Measurements from ENCODE around the gene SLC16A2. TPM values are rescaled to one million over a fixed set of nuclear protein-coding genes. Genes with fewer than 3 reads are reported as not detected.

The SLC16A2 gene
- total RNA-seq, 1 experiment from 2014 or later, result 0.32 TPM

- Histone ChIP-seq H2AFZ (ENCODE audit: low read depth, low read length, poor library complexity, severe bottlenecking) (no peak overlapping the region), H3K36me3 (ENCODE audit: control insufficient read depth in 1 of 2, insufficient read depth in 2 of 2, low read length in 2 of 2) (no peaks in the 10 kb centered on the region), H3K9me3 (ENCODE audit: control insufficient read depth in 1 of 2, insufficient read depth in 1 of 2, low read depth in 1 of 2, low read length in 2 of 2) (no peaks in the 10 kb centered on the region), H3K27ac (ENCODE audit: low read depth, low read length) (no peak overlapping the region), H3K4me3 (replicated peaks in 1 of 2; ENCODE audit: low read depth in 1 of 2, low read length in 2 of 2) (no peak overlapping the region), H3K9ac (ENCODE audit: low read length) (no peak overlapping the region), H3K9me2 (ENCODE audit: insufficient read depth) (no peaks in the 10 kb centered on the region), H3K79me2 (ENCODE audit: insufficient read depth, low read length) (no peaks in the 10 kb centered on the region), H3K4me1 (ENCODE audit: control insufficient read depth in 1 of 2, insufficient read depth in 2 of 2, low read length in 2 of 2) (no peaks in the 10 kb centered on the region), H3K27me3 (ENCODE audit: insufficient read depth, low read length) (no peaks in the 10 kb centered on the region), H3K4me2 (ENCODE audit: low read length) (no peak overlapping the region), H4K20me1 (ENCODE audit: insufficient read depth) (no peaks in the 10 kb centered on the region)
- CTCF ChIA-PET, result no interaction called here
- RAD21 ChIA-PET (ENCODE audit: low non-redundant PET in 1 of 2, low total read pairs in 2 of 2, uncharacterized antibody in 2 of 2, unreplicated experiment in 2 of 2), result no interaction called here
- POLR2A ChIA-PET, result no interaction called here
- intact Hi-C loops (cut with micrococcal nuclease), result no loop called here
- BruUV-seq (replicated peaks), result no TSS peak
- DNase-seq (ENCODE audit: low read depth, low spot score) (no peak), ATAC-seq (no peak)
- TF ChIP-seq SRF (IDR thresholded peaks at IDR 0.05; ENCODE audit: low read depth), result no peak
Observed at GRCh38 chrX:74506317-74507115, 85.2 kb downstream of the SLC16A2 start.

GRCh38 chrX:74507191-74507590, 85.9 kb downstream of the SLC16A2 start:
- Histone ChIP-seq H3K36me3 (ENCODE audit: control insufficient read depth in 1 of 2, insufficient read depth in 2 of 2, low read length in 2 of 2) (no peaks in the 10 kb centered on the region), H3K27ac (ENCODE audit: low read depth, low read length) (no peak overlapping the region), H3K4me3 (replicated peaks in 1 of 2; ENCODE audit: low read depth in 1 of 2, low read length in 2 of 2) (no peak overlapping the region), H3K4me2 (ENCODE audit: low read length) (no peak overlapping the region), H3K27me3 (ENCODE audit: insufficient read depth, low read length) (no peaks in the 10 kb centered on the region), H3K9ac (ENCODE audit: low read length) (no peak overlapping the region), H3K4me1 (ENCODE audit: control insufficient read depth in 1 of 2, insufficient read depth in 2 of 2, low read length in 2 of 2) (no peaks in the 10 kb centered on the region), H2AFZ (ENCODE audit: low read depth, low read length, poor library complexity, severe bottlenecking) (no peak overlapping the region), H3K9me2 (ENCODE audit: insufficient read depth) (no peaks in the 10 kb centered on the region), H3K79me2 (ENCODE audit: insufficient read depth, low read length) (no peaks in the 10 kb centered on the region), H4K20me1 (ENCODE audit: insufficient read depth) (no peaks in the 10 kb centered on the region), H3K9me3 (ENCODE audit: control insufficient read depth in 1 of 2, insufficient read depth in 1 of 2, low read depth in 1 of 2, low read length in 2 of 2) (no peaks in the 10 kb centered on the region)
- intact Hi-C loops (cut with micrococcal nuclease), result no loop called here
- RAD21 ChIA-PET (ENCODE audit: low non-redundant PET in 1 of 2, low total read pairs in 2 of 2, uncharacterized antibody in 2 of 2, unreplicated experiment in 2 of 2), result no interaction called here
- no TSS peak for BruUV-seq (replicated peaks)
- no peak for TF ChIP-seq YY1 (IDR thresholded peaks at IDR 0.05; ENCODE audit: extremely low read depth, insufficient replicate concordance, low read depth, low read length)
- TF ChIP-seq ATF3 (IDR thresholded peaks at IDR 0.05), result no peak
- TF ChIP-seq POLR2A (IDR thresholded peaks at IDR 0.05; ENCODE audit: borderline replicate concordance, extremely low read depth, insufficient read depth, insufficient read length), result no peak
- no peak for TF ChIP-seq MAX (IDR thresholded peaks at IDR 0.05)
- TF ChIP-seq CBX3 (IDR thresholded peaks at IDR 0.05; ENCODE audit: low read depth), result no peak
- CTCF ChIA-PET, result no interaction called here
- DNase-seq (ENCODE audit: low read depth, low spot score) (no peak), ATAC-seq (no peak)
- POLR2A ChIA-PET, result no interaction called here

All from HCT116 (cell line).